ENCODE results near the gene KCNQ4. TPM values are rescaled to one million over a fixed set of nuclear protein-coding genes. Genes with fewer than 3 reads are reported as not detected.

Gene KCNQ4
- polyA plus RNA-seq, 5 donors = 0.80 to 2.2 (median 1.4) TPM

DNA sequence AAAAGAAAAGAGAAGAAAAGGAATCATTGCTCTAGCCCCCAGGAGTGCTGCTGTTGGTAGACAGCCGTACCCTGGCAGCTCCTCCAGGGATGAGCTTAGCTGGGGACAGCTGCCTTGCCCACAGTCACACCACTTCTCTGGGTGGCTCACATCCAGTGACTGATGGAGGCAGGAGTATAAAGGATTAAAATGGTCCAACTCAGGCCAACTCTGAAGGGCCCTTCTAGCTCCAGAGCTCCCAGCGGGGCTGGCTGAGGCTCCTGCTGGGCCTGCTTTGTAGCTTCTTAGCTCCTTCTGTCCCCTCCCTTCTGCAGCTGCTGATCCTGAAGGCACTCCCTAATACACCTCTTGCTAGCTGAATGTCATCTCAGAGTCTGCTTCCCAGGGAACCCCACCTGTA, 74.2 kb downstream of the KCNQ4 start:
- no peak for DNase-seq

DNA sequence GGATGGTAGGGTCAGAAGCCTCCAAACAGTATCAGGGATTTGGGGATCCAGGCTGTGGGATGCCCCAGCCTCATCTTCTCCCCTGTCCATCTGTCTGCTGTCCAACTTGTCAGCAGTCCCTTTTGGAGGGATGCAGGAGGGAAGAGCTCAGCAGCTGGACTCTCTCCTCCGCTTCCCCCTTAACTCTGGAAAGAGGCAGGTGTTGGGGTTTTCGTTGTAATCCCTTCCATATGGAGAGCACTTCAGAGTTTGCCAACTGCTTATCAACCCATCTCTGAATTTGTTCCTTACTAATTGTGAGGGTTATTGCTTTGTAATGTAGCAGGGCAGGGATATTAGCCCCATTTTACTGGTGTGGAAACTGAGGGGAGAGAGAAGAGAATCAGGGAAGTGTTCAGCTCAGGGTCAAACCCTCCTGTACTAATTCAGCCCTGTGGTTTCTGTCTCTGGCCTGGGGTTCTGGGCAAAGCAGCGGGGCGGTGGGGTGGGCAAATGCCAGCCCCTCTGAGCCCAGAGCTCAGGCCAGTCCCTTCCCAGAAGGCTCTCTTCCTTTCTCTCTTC, 75.3 kb downstream of the KCNQ4 start:
- DNase-seq = no peak

DNA sequence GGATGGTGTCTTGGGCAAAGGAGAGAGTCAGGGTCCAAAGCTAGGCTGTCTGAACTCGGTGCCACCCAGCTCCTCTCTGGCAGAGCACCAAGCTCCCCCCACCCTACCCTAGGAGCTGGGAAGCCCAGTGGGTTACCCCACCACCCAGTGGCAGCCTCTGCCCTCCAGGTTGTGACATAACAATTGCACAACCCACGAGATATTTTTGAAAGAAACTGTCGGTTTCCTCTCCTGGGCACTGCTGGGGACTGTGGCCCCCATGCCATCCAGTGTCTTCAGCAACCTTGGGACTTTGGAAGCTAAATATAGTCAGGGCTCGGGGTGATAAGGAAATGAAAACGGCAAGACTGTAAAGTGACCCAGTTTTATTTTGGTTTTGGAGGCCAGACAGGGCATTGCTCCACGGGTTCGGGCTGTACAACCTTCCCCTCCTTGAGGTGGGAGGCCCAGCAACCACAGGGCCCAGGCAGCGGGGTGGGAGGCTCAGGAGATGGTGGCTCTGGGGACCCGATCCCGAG, 77.2 kb downstream of the KCNQ4 start:
- no peak for DNase-seq

DNA sequence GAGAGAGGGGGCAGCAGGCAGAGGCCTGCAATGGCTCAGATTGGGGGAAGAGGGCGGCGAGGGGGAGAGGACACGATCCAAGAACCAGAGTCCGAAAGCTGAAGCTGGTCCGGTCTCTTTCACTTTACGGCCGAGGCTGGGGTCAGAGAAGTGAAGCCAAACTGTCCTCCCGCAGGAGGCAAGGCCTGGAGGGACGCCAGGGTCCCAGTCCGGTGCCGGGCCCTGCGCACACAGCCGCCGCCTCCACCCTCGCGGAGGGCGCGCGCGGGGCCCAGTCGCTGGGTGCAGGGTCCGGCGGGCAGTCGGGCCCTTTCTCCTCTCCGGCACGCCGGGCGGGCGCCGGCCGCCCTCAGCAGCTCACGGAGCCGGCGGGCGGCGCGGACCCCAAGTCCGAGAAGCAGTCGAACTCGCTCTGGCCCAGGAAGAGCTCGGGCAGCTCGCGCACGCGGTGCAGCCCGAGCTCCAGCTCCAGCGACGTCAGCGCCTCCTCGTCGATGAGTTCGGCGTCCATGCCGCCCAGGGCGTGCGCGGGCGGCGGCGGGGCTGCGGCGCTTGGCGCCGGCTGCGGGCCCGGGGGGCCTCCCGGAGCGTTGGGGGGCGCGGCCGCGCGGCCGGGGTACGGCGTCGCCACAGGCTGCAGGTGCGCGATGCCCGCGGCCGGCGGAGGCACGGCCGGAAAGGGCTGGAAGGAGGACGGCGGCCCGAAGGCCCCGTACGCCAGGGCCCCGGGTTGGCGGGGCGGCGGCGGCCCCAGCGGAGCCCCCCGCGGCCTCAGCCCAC, 77.8 kb downstream of the KCNQ4 start:
- DNase-seq = no peak

DNA sequence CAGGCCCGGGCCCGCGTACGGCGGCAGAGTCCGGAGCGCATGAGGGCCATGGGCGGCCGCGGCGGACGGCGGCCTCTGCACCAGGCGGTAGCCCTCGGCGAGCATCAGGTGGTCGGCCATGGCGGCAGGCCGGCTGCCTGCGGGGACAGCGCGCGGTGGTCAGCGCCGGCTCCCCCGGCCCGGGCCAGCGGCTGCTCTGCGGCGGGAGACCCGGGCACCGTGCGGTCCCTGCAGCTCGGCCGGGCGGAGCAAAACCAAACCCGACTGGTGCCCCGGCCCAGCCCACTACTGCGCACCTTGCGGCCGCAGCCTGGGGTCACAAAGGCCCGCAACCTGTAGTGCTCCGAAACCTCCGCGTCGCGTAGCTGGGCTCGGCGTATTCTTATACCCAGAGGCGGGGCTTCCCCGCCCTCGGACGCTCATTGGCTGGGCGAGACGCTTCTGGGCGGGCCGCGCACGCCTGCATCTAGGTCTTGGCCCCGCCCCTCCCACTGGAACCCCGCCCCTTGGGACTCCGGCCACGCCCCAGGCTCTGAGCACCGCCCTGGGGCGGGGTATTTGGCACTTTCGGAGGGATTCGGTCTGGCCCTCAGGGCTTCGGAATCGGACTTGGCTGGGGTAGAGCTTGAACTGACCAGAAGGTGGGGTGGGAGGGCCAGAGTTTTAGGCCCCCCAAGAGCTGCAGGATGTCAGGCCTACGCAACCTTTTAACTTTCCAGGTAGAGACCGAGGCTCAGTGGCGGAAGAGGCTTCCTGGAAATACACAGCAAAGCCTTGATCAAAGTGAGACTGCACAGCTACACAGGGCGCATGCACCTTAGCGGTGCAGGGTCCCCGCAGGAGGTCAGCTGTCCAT, 78.6 kb downstream of the KCNQ4 start, which contains the start of gene CITED4:
Gene CITED4, minus strand, starts transcription at position 356 of the 856 bp plus-strand sequence. Its CDS starts 236 bp downstream, at position 120.
- DNase-seq = peak; percentile 84 to 85

DNA sequence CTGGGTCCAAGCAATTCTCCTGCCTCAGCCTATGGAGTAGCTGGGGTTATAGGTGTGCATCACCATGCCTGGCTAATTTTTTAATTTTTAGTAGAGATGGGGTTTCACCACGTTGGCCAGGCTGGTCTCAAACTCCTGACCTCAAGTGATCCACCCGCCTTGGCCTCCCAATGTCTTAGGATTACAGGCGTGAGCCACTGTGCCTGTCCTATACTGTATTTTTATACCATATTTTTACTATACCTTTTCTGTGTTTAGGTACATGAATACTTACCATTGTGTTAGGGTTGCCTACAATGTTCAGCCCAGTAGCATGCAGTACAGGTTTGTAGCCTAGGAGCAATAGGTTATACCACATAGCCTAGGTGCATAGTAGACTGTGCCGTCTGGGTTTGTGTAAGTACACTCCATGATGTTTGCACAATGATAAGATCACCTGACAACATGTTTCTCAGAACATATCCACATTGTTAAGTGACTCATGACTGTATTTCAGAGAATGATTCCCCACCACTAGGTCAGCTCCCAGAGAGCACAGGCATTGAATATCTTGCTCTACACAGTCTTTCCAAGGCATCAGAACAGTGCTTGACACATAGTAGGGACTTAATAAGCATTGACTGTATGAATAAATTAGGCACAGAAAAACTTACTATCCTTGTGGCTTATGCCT, 84.6 kb downstream of the KCNQ4 start:
- no peak for DNase-seq

DNA sequence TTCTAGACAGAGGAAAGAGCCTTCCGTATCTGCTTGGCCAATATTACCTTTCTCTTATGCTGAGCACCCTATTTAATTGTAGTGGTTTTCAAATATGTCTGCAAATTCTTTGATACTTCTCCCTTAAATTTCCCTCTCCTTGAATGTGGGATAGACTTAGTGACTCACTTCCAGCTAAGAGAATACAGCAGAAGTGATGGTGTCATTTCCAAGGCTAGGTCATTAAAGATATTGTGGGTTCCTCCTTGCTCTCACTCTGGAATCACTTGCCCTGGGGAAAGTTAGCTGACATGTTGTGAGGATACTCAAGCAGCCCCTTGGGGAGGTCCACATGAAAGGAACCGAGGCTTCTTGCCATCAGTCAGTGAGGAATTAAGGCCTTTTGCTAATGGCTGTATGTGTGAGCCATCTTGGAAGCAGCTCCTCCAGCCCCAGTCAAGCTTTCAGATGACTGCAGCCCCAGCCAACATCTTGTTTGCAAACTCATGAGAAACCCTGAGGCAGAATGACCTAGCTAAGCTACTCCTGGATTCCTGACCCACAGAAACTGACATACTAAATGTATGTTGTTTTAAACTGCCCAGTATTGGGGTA, 86.6 kb downstream of the KCNQ4 start:
- no peak for DNase-seq

DNA sequence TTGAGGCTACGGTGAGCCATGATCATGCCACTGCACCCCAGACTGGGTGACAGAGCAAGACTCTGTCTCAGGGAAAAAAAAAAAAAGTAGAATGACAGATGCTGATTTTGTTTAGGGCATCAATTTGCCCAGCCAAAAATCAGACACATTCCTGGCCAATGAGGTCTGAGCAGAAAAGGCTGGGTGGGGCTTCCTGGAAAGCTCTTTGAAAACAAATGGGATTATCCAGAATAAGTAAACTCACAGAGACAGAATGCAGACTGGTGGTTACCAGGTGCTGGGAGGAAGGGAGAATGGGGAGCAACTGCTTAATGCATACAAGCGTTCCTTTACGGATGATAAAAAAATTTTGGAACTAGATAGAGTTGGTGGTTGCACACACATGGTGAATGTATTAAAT, 88.7 kb downstream of the KCNQ4 start:
- no peak for DNase-seq

DNA sequence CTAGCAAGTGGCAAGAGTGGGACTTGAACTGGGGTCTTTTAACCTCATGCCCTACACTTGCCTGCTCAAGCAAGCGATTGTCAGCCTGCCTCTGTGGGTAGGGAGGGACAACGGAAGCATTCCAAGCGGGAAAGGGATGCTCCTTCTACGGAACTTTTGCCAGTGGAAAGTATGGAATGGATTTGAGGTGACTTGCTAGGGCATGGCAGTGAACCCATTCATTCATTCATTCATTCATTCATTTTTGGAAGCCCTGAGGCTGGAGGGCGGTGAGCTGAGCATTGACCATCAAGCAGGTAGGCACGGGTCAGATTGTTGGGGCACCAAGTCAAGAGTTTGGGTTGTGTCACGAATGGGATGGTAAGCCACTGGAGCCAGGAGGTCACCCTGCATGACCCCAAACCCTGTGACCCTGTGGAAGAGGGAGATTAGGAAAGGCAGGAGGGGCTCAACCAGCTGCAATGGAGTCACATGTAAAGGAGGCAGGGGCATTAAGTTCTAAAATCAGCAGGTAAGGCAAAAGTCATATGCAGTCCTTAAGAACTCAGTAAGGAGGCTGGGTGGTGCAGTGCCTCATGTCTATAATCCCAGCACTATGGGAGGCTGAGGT, 90.4 kb downstream of the KCNQ4 start:
- no peak for DNase-seq

DNA sequence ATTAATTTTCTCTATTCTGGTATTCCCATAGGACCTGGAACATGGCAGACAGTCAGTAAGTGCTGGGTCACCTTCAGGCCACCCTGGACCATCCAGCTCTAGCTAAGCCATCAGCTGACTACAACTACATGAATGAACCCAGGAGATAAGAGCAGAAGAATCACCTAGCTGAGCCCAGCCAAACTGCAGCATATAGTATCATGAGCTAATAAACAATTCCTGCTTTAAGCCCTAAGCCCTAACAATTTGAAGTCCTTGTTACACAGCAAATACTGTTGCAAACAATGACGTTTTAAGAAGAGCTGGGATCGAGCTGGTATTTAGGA, 92.8 kb downstream of the KCNQ4 start:
- no peak for DNase-seq

DNA sequence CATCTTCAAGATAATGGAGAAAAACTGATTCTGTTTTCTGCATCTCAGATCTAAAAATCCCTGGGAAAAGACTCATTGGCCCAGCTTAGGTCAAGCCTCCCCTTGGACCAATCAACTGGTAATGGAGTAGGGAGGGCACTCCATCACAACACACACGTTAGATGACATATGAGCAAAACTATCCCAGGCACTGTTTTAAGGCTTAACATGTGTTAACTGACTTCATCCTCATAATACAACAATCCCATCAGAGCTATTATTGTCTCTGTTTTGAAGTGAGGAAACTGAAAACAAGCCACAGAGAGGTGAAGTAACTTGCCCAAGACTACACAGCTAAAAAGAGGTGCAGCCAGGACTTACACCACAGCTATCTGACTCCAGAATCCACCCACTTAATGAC, 93.3 kb downstream of the KCNQ4 start:
- no peak for DNase-seq

DNA sequence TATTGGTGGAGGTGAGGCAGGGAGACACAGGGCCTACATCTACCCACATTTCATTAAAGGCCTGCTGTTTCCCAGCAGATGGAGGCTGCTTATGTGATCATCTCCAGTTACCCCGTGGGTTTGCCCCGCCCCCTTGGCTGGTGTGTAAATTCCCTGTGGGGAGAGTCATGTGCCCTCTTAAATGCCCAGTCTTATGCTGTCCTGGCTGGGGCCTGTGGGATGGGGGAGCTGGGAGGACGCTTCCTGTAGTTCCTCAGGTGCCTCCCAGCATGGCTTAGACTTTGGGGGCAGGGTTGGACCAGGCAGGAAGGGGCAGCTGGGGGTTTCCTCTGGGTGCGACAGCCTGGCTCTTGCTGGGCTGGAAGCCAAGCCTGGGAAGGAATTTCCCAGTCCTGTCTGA, 94.1 kb downstream of the KCNQ4 start:
- DNase-seq = no peak

DNA sequence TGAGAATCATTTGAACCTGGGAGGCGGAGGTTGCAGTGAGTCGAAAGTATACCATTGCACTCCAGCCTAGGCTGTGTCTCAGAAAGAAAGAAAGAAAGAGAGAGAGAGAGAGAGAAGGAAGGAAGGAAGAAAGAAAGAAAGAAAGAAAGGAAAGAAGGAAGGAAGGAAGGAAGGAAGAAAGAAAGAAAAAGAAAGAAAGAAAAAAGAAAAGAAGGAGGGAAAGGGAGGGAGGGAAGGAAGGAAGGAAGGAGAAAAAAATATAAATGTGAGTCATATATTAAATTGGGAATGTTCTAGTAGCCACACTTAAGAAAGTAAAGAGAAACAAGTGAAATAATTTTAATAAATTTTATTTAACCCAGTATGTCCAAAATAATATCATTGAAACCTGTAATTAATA, 95.3 kb downstream of the KCNQ4 start:
- no peak for DNase-seq

DNA sequence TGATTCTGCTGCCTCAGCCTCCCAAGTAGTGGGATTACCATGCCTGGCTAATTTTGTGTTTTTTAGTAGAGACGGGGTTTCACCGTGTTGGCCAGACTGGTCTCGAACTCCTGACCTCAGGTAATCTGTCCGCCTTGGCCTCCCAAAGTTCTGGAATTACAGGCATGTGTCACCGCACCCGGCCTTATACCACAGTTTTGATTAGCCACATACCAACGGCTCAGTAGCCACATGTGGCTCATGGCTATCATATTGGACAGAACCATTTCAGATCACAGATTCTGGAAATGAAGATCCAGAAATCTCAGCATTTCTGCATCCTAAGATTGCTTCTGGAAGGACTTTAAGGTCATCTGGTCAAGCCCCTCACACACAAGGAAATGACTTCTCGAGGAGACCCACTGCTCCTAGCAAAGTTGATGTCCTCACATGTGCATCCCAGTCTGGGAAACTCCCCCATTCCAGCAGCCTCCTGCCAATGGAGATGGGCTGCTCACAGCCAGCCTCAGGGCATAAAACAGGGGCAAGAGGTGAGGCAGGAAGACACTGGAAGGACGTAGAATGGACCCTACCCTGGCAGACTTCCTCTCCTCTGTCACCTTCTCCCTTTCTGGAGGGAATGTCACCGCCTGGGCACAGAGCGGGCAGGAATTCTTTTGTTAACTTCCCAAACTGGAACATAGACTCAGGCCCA, 96.0 kb downstream of the KCNQ4 start:
- no peak for DNase-seq

DNA sequence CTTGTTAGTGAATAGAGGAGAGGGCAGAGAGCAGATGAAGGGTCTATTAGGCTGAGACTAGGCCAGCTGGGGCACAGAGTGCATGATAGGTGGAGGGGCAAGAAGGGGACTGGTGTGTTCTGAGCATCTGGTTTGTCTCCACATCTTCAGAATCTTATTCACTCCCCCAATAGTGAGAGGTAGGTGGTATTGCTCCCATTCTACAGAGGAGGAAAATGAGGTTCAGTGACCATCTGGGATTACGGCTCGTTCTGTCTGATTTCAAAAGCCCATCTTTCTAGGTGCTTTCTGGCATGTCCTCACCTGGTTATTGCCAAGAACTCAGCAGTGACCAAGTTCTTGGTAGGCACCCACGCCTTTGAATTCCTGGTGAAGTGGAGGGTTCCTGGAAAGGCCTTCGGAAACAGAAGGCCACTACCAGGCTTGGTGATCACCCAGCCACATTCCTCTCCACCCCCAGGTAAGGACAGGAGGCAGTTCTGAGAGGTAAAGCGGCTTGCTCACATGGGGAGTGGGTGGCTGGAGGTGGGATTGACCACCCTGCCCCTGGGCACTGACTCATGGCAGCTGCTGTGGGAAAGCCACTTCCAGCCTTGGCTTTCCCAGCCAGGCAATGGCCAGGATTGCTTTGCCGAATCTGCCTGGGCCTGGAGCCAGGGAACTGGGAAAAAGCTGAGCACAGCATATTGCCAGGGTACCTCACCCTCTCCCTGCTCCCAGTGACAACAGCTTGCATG, 97.4 kb downstream of the KCNQ4 start:
- DNase-seq = no peak

DNA sequence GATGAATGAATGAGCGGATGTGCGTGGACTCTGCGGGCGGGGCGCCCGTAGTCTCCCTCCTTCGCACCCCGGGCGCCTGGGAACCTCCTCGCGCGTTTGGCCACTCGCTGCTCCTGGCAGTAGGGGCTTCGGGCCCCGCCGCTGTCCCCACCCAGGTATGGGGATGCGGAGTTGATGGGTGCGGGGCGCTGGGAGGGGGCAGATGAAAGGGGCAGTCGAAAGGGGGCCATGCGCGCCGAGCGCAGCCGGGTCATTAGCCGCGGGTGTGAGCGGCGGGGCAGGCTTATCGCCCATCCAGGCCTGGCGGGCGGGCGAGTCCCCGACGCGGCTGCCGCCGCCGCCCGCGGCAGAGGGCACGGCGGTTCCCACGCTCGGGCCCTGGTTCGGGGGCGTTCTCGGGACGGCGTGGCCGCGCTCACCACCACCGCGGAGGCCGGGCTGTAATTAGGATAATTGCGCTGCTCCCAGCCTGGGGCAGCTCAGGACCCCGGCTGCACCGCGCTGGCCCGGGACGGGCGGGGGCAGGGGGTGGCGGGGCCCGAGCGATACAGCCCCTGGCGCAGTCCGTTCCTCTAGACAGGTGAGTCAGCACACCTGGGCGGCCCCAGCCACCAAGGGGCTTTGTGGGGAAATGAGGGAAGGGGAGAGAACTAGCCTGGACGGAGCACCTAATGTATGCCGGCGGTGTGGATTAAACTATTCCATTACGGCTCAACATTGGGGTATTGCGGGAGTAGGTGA, 100.6 kb downstream of the KCNQ4 start:
- no peak for DNase-seq

DNA sequence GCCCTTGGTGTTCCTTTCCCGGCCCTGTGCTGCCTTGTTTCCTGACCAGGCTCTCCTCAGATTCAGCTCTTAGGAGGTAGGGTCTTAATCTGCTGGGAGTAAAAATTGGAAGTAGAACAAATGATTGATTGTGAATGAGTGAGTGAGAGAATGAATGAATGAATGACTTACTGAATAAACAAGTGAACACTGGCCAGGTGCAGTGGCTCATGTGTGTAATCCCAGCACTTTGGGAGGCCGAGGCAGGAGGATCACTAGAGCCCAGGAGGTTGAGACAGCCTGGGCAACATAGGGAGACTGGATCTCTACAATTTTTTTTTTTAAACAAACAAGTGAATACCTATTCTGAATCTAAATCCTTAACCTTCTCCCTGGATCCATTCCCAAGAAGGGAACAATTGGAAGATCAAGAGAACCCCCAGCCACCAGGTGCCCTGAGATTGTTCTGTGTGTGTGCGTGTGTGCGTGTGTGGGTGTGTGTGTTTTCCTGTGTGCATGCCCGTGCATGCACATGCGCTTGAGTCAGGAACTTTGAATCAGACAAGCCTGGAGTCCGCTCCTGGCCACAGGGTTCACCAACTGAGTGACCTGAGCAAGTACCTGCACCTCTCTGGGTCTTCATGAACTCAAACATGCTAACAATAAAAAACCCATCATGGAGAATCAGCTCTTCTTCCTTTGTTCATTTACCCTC, 102.9 kb downstream of the KCNQ4 start:
- no peak for DNase-seq

DNA sequence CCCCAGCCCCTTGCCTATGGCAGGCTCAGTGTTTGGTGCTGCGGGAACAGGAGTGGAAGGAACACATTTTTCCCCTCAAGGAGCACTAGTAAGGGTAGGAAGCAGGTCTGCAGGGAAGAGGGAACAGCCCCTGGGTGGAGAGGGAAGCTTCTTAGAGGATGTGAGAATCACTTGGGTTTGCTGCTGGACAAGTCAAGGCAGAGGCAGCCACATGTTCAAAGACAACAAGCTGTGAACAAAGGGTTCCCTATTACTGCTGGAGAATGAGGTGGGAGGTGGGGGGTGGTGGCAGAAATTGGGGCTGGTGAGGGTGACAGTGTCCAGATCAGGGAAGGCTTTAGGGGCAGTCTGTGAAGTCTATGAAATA, 103.4 kb downstream of the KCNQ4 start:
- no peak for DNase-seq

DNA sequence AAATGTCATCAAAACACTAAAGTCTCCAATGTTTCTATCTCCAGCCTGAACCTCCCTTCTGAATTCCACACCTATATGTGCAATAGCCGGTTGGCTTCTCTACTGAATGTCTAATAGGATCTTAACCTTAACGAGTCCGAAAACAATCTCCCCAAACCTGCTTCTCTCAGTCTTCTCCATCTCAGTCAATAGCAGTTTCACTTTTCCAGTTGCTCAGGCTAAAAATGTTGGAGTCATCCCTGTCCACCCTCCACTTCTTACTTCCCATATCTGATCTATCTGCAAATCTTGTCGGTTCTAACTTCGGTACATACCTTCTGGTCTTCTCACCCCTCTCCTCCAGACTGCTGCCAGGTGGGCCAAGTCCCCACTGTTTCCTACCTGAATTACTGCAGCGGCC, 104.1 kb downstream of the KCNQ4 start:
- DNase-seq = no peak

Measured in right lung (tissue), 5 donors.